ENCODE measurements around the gene RNF183. TPM values are rescaled to one million over a fixed set of nuclear protein-coding genes. Genes with fewer than 3 reads are reported as not detected.

The RNF183 gene
- total and polyA plus RNA-seq, 9 of the 15 experiments (the other 6 are each of a cell fraction or from before 2014, with no cell fraction given): 0.04 to 2.0 (median 0.16) TPM; not detected in 5

- TF ChIP-seq ID3 (CRISPR knock-in tag; IDR thresholded peaks at IDR 0.05): no peak
- TF ChIP-seq ID3 (tag; IDR thresholded peaks at IDR 0.05): 0 out of 2 replicates have a peak, but pooled peaks have one; percentile 13
- TF ChIP-seq KDM4B (IDR thresholded peaks at IDR 0.05; ENCODE audit: borderline replicate concordance in 2 of 2, low read depth in 1 of 2): peak in 1 of 2 experiments; percentile 62; a peak in 1 of 4 replicates
- no peak; the same call in 1 of the 2 replicates for TF ChIP-seq EHMT2 (IDR thresholded peaks at IDR 0.05)
- TF ChIP-seq POLR2AphosphoS5 (IDR thresholded peaks at IDR 0.05; ENCODE audit: control insufficient read depth, insufficient read depth, low read depth, low read length): peak; percentile 58; the same call in 1 of the 2 replicates
- TF ChIP-seq ELF4 (CRISPR knock-in tag; IDR thresholded peaks at IDR 0.05): no peak
- no peak for TF ChIP-seq NFE2L1 (tag; IDR thresholded peaks at IDR 0.05; ENCODE audit: borderline replicate concordance, low read depth)
- TF ChIP-seq, protein P1, sequence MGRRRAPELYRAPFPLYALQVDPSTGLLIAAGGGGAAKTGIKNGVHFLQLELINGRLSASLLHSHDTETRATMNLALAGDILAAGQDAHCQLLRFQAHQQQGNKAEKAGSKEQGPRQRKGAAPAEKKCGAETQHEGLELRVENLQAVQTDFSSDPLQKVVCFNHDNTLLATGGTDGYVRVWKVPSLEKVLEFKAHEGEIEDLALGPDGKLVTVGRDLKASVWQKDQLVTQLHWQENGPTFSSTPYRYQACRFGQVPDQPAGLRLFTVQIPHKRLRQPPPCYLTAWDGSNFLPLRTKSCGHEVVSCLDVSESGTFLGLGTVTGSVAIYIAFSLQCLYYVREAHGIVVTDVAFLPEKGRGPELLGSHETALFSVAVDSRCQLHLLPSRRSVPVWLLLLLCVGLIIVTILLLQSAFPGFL (CRISPR knock-in tag; IDR thresholded peaks at IDR 0.05): no peak
- no peak for TF ChIP-seq ADNP (tag; IDR thresholded peaks at IDR 0.05)
- no peak for TF ChIP-seq ZNF561 (CRISPR knock-in tag; conservative IDR thresholded peaks at IDR 0.05)
- TF ChIP-seq CHD1 (IDR thresholded peaks at IDR 0.05; ENCODE audit: low read length): no peak
- TF ChIP-seq PTBP1 (IDR thresholded peaks at IDR 0.05; ENCODE audit: low read depth, low read length): no peak
- no peak for TF ChIP-seq MITF (IDR thresholded peaks at IDR 0.05)
- TF ChIP-seq, protein P2, sequence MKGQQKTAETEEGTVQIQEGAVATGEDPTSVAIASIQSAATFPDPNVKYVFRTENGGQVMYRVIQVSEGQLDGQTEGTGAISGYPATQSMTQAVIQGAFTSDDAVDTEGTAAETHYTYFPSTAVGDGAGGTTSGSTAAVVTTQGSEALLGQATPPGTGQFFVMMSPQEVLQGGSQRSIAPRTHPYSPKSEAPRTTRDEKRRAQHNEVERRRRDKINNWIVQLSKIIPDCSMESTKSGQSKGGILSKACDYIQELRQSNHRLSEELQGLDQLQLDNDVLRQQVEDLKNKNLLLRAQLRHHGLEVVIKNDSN (CRISPR knock-in tag; IDR thresholded peaks at IDR 0.05): no peak
- no peak for TF ChIP-seq SIRT6 (IDR thresholded peaks at IDR 0.05; ENCODE audit: low read depth, low read length)
- TF ChIP-seq PRPF4 (IDR thresholded peaks at IDR 0.05; ENCODE audit: insufficient read depth, low read depth, low read length, poor library complexity, severe bottlenecking): no peak
- no peak for TF ChIP-seq MBD1 (CRISPR knock-in tag; IDR thresholded peaks at IDR 0.05)
- peak; percentile 85 for TF ChIP-seq RBBP5 (IDR thresholded peaks at IDR 0.05; ENCODE audit: borderline replicate concordance, insufficient read depth, low read length, poor library complexity, severe bottlenecking)
- TF ChIP-seq, protein P3, sequence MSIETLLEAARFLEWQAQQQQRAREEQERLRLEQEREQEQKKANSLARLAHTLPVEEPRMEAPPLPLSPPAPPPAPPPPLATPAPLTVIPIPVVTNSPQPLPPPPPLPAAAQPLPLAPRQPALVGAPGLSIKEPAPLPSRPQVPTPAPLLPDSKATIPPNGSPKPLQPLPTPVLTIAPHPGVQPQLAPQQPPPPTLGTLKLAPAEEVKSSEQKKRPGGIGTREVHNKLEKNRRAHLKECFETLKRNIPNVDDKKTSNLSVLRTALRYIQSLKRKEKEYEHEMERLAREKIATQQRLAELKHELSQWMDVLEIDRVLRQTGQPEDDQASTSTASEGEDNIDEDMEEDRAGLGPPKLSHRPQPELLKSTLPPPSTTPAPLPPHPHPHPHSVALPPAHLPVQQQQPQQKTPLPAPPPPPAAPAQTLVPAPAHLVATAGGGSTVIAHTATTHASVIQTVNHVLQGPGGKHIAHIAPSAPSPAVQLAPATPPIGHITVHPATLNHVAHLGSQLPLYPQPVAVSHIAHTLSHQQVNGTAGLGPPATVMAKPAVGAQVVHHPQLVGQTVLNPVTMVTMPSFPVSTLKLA (conservative IDR thresholded peaks at IDR 0.05): peak; percentile 63 to 87
- no peak for TF ChIP-seq PTRF (tag; IDR thresholded peaks at IDR 0.05)
Observed at GRCh38 chr9:113340011-113340699, 37.0 kb upstream of the RNF183 start, which contains the start of gene WDR31 (continued).
